GM23338 (cell line): ENCODE results near the gene HNF1A. TPM values are rescaled to one million over a fixed set of nuclear protein-coding genes. Genes with fewer than 3 reads are reported as not detected.

Experiments
- ATAC-seq: fragments of 200-7000 bp; cut with Tn5 transposase; 3 replicates; pipeline ENCODE4 v1.9.1; 2020
- DNase-seq: peaks from one replicate; pipeline ENCODE4 v3.0.0-alpha.2; 2015; ENCODE audit warnings: low spot score
- H2AFZ ChIP-seq: fragments of 200-600 bp; sonication (generic); 2 replicates; pipeline ENCODE4 v1.8.0; 2016; ENCODE audit warnings: antibody characterized with exemption, mild to moderate bottlenecking, moderate library complexity
- H3F3A ChIP-seq: fragments of 200-600 bp; sonication (generic); replicated peaks from 2 replicates; pipeline ENCODE4 v1.8.0; 2017; ENCODE audit warnings: antibody characterized with exemption, mixed run types, low read depth
- H3K27ac ChIP-seq: fragments of 200-600 bp; sonication (generic); 2 replicates; pipeline ENCODE4 v1.6.1; 2016; ENCODE audit warnings: low read depth
- H3K27me3 ChIP-seq: fragments of 200-600 bp; sonication (generic); 2 replicates; pipeline ENCODE4 v1.8.0; 2016; ENCODE audit warnings: mild to moderate bottlenecking, mixed run types, moderate library complexity; ENCODE audit not compliant: insufficient read depth
- H3K36me3 ChIP-seq: fragments of 200-600 bp; sonication (generic); 2 replicates; pipeline ENCODE4 v1.8.0; 2016; ENCODE audit warnings: mild to moderate bottlenecking; ENCODE audit not compliant: insufficient read depth
- H3K4me1 ChIP-seq: fragments of 200-600 bp; sonication (generic); 2 replicates; pipeline ENCODE4 v1.8.0; 2016; ENCODE audit warnings: mild to moderate bottlenecking, moderate library complexity; ENCODE audit not compliant: insufficient read depth
- H3K4me2 ChIP-seq: fragments of 200-600 bp; sonication (generic); 2 replicates; pipeline ENCODE4 v1.7.1; 2017; ENCODE audit warnings: mixed run types
- H3K4me3 ChIP-seq: fragments of 200-600 bp; sonication (generic); 2 replicates; pipeline ENCODE4 v1.6.1; 2016; ENCODE audit warnings: mixed run types
- H3K79me2 ChIP-seq: fragments of 200-600 bp; sonication (generic); replicated peaks from 2 replicates; pipeline ENCODE4 v1.8.0; 2017; ENCODE audit warnings: mild to moderate bottlenecking; ENCODE audit not compliant: insufficient read depth
- H3K9me2 ChIP-seq: fragments of 200-600 bp; sonication (generic); 2 replicates; pipeline ENCODE4 v1.8.0; 2017; ENCODE audit not compliant: insufficient read depth
- H4K20me1 ChIP-seq: fragments of 200-600 bp; sonication (generic); replicated peaks from 2 replicates; pipeline ENCODE4 v1.8.0; 2017; ENCODE audit warnings: mild to moderate bottlenecking; ENCODE audit not compliant: insufficient read depth
- H3K27ac Mint-ChIP-seq: 2 replicates; pipeline ENCODE4 v1.8.0; 2020; ENCODE audit warnings: inconsistent platforms, mild to moderate bottlenecking, moderate library complexity, mixed read lengths
- H3K27me3 Mint-ChIP-seq: 3 replicates; pipeline ENCODE4 v1.8.0; 2022; ENCODE audit warnings: low read depth, mild to moderate bottlenecking, moderate library complexity, mixed read lengths, inconsistent platforms; ENCODE audit not compliant: insufficient read depth, poor library complexity
- H3K36me3 Mint-ChIP-seq: 3 replicates; pipeline ENCODE4 v1.8.0; 2021; ENCODE audit warnings: low read depth, mild to moderate bottlenecking, inconsistent platforms, moderate library complexity, mixed read lengths
- H3K4me1 Mint-ChIP-seq: 3 replicates; pipeline ENCODE4 v1.8.0; 2020; ENCODE audit warnings: mild to moderate bottlenecking, inconsistent platforms, mixed read lengths
- H3K4me3 Mint-ChIP-seq: 3 replicates; pipeline ENCODE4 v1.8.0; 2021; ENCODE audit warnings: moderate library complexity, mild to moderate bottlenecking, inconsistent platforms, mixed read lengths
- H3K9me3 Mint-ChIP-seq: 3 replicates; pipeline ENCODE4 v1.8.0; 2020; ENCODE audit warnings: moderate library complexity, mild to moderate bottlenecking, inconsistent platforms, mixed read lengths
- CREB1 ChIP-seq: fragments of 250-450 bp; sonication (Bioruptor Pico); IDR thresholded peaks from 2 replicates; pipeline ENCODE4 v1.5.0; 2020; ENCODE audit warnings: low read depth, mild to moderate bottlenecking, moderate library complexity
- CTCF ChIP-seq, 2 experiments: fragments of 200-600 bp in 1 of 2; sonication (generic) in 1 of 2; conservative IDR thresholded peaks; 2 replicates each; pipeline versions ENCODE4 v1.5.1 to v1.6.1; 2016 to 2017; ENCODE audit warnings: antibody characterized with exemption in 2 of 2, low read depth in 2 of 2, mild to moderate bottlenecking in 2 of 2, moderate library complexity in 1 of 2
- ETS1 ChIP-seq: IDR thresholded peaks from 2 replicates; pipeline ENCODE4 v1.6.1; 2016; ENCODE audit warnings: antibody characterized with exemption
- EZH2 ChIP-seq: fragments of 200-600 bp; sonication (generic); IDR thresholded peaks from one replicate; pipeline ENCODE4 v1.8.0; 2017; ENCODE audit warnings: antibody characterized with exemption, mild to moderate bottlenecking, low read depth; ENCODE audit not compliant: unreplicated experiment
- EZH2phosphoT487 ChIP-seq: fragments of 200-600 bp; sonication (generic); IDR thresholded peaks from one replicate; pipeline ENCODE4 v1.8.1; 2018; ENCODE audit warnings: antibody characterized with exemption; ENCODE audit not compliant: unreplicated experiment
- JUNB ChIP-seq: IDR thresholded peaks from one replicate; pipeline ENCODE4 v1.6.1; 2016; ENCODE audit warnings: antibody characterized with exemption; ENCODE audit not compliant: unreplicated experiment
- NANOG ChIP-seq: IDR thresholded peaks from 2 replicates; pipeline ENCODE4 v1.6.1; 2016; ENCODE audit warnings: antibody characterized with exemption, borderline replicate concordance
- POLR2AphosphoS5 ChIP-seq: IDR thresholded peaks from 2 replicates; pipeline ENCODE4 v1.6.1; 2016; ENCODE audit warnings: antibody characterized with exemption, low read depth
- REST ChIP-seq: IDR thresholded peaks from one replicate; pipeline ENCODE4 v1.6.1; 2018; ENCODE audit warnings: antibody characterized with exemption; ENCODE audit not compliant: unreplicated experiment
- STAT1 ChIP-seq: IDR thresholded peaks from one replicate; pipeline ENCODE4 v1.6.1; 2016; ENCODE audit warnings: antibody characterized with exemption; ENCODE audit not compliant: unreplicated experiment
- ZNF114 ChIP-seq: fragments of 250-450 bp; sonication (Bioruptor Pico); IDR thresholded peaks from 2 replicates; pipeline ENCODE4 v1.5.0; 2020; ENCODE audit warnings: mild to moderate bottlenecking, moderate library complexity
- ZNF331 ChIP-seq: fragments of 250-450 bp; sonication (Bioruptor Pico); IDR thresholded peaks from 2 replicates; pipeline ENCODE4 v1.5.0; 2020; ENCODE audit warnings: low read depth, mild to moderate bottlenecking, moderate library complexity
- ZNF462 ChIP-seq: fragments of 250-450 bp; sonication (Bioruptor Pico); IDR thresholded peaks from 2 replicates; pipeline ENCODE4 v1.5.0; 2020; ENCODE audit warnings: mild to moderate bottlenecking, moderate library complexity
- polyA plus RNA-seq: library from polyadenylated mRNA; unstranded; fragments of >200 nt; fragmentation: Nextera tagmentation; extraction: Ambion mirVana; gene quantifications from 2 replicates; pipeline ENCODE4 v1.2.1, GENCODE V29; 2016
- total RNA-seq: library from RNA; depleted of rRNA; stranded (reverse); fragments of >200 nt; shearing (Covaris generic); gene quantifications from 2 replicates; pipeline ENCODE4 v1.2.3, GENCODE V29; 2014

The HNF1A gene
- total and polyA plus RNA-seq, 2 experiments from 2014 or later, result 0.11 TPM; not detected in 1

- no peak overlapping the region for H3K4me3 Mint-ChIP-seq
- Histone ChIP-seq H3K9me2 (no peaks in the 10 kb centered on the region), H3K36me3 (peaks cover 22% of the 10 kb centered on the region), H3K4me3 (no peak overlapping the region), H3K27me3 (no peaks in the 10 kb centered on the region), H3K27ac (no peak overlapping the region), H3K4me1 (no peaks in the 10 kb centered on the region), H3F3A (no peaks in the 10 kb centered on the region), H4K20me1 (peaks cover 13% of the 10 kb centered on the region), H3K79me2 (peaks cover 3% of the 10 kb centered on the region; the same call in 1 of the 2 replicates), H3K4me2 (no peak overlapping the region), H2AFZ (no peak overlapping the region)
- H3K4me1 Mint-ChIP-seq, result no peaks in the 10 kb centered on the region
- H3K27me3 Mint-ChIP-seq, result peaks cover 12% of the 10 kb centered on the region
- no peak overlapping the region for H3K27ac Mint-ChIP-seq
- ATAC-seq (no peak), DNase-seq (no peak)
- TF ChIP-seq STAT1, result no peak
- TF ChIP-seq JUNB, result no peak
- TF ChIP-seq ETS1, result no peak
- no peak for TF ChIP-seq NANOG
- TF ChIP-seq CREB1 (CRISPR knock-in tag), result no peak
- no peak for TF ChIP-seq POLR2AphosphoS5
- TF ChIP-seq ZNF462 (CRISPR knock-in tag), result no peak
- TF ChIP-seq EZH2, result no peak
- TF ChIP-seq EZH2phosphoT487, result no peak
- no peak for TF ChIP-seq ZNF114 (CRISPR knock-in tag)
- TF ChIP-seq REST, result no peak
- no peak for TF ChIP-seq CTCF (conservative IDR thresholded peaks at IDR 0.05; ENCODE audit: low read depth in 2 of 2)
- TF ChIP-seq ZNF331, result no peak
- H3K9me3 Mint-ChIP-seq, result no peaks in the 10 kb centered on the region; the same call in 2 of the 3 replicates
- peaks cover 67% of the 10 kb centered on the region for H3K36me3 Mint-ChIP-seq
These were observed 30.2 kb downstream of the HNF1A start for GRCh38 chr12:121008347-121009098.
